Stimulated activated CD4-positive, alpha-beta T cell treated with anti-CD3 and anti-CD28 coated beads, Interleukin-12 subunit alpha, Interleukin-12 subunit beta, amount 100 ng/mL, for 48 hours (primary cell): Measurements from ENCODE around the gene RHOT1.
A peak's percentile ranks its signal among the peaks of the same experiment; 100 is the strongest.
"Not testable (repeated sequence)": the region's sequence is repeated elsewhere in the genome, so short reads cannot be mapped to it uniquely, and the experiment has no call there.

ENCODE experiments used
- DNase-seq, 3 donors: peaks; one replicate each; pipeline ENCODE4 v3.0.0-alpha.2; 2020; ENCODE audit warnings: low read depth in 2 of 3, low spot score in 1 of 3

Gene RHOT1

DNA sequence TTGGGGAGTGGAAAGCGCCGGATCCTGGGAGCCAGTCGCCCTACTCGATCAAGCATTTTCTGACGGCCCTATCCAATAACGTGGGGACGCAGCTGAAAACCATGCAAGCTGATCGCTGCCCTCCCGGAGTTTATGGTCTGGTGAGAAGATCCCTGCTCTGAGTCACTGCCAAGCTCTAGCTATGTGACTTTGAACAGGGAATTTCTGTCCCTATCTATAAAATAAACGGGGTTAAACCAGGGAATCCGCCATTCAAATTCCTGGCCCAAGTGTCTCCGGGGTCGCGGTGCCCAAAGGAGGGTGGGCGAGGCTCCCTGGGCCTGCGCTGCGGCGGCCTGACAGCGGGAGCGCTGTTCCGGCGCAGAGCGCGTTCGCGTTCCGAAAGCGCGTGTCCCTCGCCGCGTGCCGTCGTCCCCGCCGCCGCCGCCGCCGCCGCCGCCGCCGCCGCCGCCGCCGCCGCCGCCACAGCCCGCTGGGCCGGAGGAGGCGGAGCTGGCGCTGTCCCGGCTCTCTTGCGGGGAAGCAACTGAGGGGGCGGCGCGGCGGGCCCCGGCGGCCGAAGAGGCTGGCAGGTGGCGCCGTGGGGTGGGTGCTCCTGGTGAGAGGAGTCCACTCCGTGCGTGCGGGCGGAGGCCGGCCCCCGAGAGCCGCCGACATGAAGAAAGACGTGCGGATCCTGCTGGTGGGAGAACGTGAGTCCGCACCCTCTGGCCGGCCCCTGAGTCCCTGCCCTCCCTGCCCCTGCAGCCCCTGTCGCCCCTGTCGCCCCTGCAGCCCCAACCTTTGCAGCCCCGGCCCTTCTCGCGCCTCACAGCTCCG, at the start of gene RHOT1:
RHOT1 (plus strand) TSS at position 465 of the 819 bp plus-strand sequence; CDS start at position 656, 191 bp downstream.
- peak; percentile 42 to 68 (median 60) for DNase-seq

DNA sequence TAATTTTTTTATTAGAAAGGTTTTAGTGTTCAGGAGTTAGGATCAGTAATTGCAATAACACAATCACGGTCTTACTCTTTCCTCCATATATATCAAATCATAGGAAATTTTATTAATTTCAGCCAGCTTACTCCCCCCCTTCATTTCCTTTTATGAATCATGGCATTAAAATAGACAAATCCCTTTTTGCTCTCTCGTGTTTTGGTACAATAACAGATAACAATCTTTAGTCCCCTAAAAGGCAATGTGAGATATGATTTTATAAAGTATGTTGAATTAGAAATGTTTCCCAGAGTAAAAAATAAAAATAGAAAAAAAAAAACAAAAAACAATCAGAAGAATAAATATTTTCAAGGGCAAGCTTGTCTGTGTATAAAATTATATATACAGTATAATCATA, 42.6 kb upstream of the RHOT1 start:
- DNase-seq, result no peak

DNA sequence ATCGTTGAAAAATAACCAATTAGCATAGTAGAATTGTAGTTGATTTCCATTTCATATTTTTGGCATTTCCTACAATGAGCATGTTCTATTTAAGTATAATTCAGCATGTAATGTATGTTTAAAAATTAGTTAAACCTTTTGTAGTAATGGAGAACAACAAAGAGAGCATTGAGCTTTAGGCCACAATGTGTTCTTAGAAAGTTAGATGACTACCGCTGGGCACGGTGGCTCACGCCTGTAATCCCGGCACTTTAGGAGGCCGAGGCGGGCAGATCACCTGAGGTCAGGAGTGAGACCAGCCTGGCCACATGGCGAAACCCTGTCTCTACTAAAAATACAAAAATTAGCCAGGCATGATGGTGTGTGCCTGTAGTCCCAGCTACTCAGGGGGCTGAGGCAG, 42.0 kb upstream of the RHOT1 start:
- DNase-seq, result not testable (repeated sequence)

DNA sequence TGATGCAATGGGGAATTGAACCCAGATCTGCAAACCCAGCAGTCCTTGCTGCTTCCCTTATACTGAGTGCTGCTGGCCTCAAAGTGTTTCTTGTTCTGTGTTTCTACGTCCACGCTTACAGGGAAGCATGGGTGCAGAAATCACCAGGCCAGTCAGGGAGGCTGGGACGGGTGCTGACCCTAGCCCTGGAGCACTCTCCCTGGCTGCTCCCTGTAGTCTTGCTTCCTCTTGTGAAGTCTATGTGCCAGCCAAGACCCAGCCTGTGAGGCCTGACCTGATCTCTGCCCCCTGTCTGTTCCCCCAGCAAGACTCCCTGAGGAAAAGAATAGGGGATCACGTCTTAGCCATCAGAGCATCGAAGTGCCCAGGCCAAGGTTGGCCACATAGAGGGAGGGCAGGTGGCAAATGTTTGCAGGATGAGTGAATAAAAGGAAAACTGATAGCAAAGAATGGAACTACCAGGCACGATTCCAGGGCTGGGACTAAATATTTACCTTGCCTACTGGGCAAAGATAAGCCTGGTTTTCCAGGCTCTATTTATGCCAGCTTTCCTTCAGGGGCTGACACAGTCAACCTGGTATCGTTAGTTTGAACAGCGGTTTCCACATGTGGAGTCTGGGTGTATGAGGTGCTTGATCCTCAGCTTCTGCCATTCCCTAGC, 41.2 kb upstream of the RHOT1 start:
- DNase-seq, result no peak

DNA sequence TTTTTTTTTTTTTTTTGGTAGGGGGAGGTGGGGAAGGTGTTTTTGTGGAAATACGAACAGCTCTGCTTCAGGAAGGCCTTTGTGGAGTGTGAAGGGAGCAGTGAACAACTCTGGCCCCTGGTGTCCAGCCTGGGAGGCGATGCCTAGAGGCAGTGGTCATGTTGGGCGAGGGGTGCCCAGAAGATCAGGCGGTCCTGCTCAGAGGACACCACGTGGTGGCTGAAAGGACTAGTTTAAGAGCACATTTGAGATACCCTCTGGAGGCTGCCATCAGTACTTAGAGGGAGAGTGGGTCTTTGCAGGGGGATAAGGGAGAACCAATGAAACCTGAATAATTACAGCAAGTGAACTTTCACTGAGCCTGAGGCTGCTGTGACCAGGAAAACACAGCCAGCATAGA, 40.1 kb upstream of the RHOT1 start:
- no peak for DNase-seq

DNA sequence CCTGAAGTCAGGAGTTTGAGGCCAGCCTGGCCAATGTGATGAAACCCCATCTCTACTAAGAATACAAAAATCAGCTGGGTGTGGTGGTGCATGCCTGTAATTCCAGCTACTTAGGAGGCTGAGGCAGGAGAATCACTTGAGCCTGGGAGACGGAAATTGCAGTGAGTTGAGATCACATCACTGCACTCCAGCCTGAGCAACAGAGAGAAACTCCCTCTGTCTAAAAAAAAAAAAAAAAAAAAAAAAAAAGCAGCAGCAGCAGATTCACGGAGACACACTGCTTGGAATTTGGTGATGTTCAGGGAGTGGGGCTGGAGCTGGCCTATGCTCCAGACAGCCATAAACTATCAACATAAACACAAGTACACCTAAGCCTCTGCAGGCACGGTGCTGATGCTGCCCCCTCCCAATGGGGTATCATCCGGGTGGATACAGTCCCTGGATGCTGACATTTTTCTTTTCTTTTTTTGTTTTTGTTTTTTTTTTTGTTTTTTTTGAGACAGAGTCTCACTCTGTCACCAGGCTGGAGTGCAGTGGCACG, 39.6 kb upstream of the RHOT1 start:
- no peak for DNase-seq

DNA sequence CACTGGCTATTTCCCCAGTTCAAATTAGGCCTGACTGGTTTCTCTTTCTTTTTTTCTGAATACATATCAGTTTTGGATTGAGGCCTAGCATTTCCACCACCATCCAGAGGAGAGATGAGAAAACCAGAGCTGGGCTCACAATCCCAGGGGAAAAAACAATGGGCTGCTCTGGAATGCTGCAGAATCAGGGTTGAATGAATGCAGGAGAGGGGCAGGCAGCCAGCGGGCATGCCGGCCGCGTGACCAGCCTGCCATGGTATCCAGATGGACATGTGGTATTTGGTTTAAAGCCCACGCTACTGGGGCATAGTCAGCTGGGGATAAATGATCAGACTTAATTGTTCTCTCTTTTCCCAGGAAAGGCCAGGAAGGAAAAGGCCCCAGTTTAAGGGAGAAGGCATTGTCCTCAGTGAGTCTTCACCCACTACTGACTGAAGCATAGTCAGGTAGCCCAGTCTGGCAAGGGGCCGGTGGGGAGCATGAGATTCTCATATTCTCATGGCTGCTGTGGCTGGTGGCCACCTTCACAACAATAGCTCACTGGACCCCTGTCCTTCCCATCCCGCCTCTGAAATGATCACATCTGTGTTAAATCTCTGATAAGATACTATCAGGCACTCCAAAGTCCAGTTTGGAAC, 38.7 kb upstream of the RHOT1 start:
- no peak for DNase-seq

DNA sequence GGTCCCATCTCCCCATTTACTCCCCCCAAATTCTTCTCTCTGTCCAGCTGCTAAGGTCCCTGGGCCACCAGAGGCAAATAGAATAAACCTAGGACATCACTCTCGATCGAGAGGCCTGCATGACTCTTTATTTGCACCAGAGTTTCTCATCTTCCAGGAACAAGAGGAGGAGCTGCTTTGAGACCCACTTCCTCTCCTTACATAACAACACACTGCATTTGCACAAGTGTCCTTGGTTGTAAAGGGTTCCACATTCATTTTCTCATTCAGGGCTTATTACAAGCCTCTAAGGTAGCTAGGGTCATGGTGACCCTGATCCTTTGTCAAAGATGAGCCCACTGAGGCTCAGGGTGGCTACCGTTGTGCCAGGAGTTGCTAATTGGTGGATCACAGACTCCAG, 38.1 kb upstream of the RHOT1 start:
- no peak for DNase-seq

DNA sequence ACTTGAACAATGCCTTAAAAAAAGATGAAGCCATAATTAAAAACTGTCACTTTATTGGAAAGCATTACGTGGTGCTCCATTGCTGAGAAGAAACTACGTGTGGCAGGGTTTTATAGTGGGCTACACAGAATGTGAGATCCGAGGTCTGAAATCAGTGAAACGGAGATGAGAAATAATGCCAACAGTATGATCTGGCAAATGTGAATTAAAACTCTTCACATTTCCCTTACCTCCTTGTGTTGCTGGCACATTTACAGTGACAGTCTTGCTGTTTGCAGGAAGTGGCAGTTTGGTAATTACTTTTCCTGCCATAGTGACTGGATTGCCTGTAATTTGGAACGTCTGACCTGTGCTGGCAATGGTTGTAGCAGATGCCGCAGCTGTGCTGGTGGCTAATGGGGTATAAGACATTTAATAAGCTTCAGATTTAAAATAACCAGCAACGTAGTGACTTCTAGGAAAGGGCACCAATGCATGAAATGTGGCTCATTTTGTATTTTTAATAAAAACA, 35.8 kb upstream of the RHOT1 start:
- not testable (repeated sequence) for DNase-seq

DNA sequence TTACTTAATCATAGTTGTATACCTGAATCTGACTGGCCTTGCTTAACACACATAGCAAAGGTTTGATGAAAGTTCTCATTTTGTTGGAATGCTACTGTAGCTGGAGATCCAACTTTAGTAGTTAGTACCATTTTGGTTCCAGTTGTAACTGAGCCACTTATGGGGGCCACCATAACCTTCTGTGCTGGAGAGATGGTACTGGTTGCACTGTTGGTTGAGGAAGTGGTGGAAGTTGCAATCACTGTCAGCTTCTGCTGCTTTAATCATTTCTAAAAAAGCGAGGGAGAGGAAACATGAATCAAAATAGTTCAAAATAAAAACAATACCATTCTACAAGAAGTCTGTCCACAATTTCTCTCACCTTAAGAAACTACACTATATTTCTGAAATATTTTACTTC, 35.1 kb upstream of the RHOT1 start:
- not testable (repeated sequence) for DNase-seq

DNA sequence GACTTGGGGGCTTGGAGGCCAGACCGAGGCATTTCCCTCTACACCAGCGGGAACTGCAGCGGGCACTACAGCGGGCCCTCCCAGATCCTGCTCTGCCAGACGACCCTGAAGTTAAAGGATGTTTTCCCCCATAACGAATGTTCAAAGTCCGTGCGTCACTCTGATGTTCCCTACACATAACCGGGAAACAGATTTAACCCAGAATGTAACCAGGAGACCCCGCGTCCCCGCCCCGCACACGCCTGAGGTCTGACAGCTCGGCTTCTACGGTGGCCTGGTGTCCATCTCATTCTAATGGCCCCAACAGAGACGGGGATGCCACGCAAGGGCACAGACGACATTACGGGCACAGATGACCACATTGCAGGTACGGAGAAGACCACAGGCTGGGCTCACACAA, 31.7 kb upstream of the RHOT1 start:
- no peak for DNase-seq

DNA sequence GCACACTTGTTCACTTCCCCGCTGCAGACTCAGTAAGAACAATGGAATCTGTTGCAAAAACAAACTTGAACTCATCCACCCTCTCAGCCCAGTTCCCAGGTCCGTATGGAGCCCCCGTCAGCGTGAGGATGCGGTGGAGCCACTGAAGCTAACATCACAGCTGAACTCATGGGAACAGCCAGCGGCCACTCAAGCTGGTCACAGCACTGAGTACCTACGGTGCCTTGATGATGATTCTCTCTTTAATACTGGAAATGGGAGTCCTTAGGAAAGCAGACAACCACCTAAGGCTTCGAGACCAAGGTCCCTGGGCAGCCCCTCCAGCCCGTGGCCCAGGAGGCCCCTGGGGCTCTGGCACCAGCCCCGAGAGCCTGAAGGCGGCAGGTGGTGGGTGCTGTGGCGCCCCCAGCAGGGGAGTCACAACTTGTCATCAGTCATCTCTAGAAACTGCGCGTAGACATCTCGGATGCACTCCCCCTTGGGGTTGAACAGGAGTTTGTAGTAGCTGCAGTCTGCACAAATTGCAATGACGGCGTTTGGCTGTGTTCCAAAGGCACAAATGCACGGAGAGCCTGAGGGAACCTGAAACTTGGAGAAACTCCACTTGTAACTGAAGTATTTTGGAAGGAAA, 31.0 kb upstream of the RHOT1 start:
- peak in 2 of 3 donors; percentile 14 to 25 for DNase-seq

DNA sequence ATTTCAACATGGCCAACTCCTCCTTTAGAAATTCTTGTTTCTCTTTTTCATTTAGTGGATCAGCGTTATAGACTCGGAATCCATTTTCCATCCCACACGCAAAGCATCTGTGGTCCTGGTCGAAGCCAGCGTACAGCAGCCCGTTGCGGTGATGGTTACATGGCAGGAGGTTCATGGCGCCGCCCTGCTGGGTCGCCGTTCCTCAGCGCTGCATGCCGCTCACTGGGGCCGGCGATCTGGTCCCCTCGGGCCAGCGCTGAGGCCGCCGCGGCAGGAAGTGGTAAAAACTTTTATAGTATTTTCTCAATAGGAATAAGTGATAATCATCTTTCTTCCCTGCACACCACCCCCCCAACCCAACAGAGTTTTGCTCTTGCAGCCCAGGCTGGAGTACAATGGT, 29.9 kb upstream of the RHOT1 start:
- no peak for DNase-seq

DNA sequence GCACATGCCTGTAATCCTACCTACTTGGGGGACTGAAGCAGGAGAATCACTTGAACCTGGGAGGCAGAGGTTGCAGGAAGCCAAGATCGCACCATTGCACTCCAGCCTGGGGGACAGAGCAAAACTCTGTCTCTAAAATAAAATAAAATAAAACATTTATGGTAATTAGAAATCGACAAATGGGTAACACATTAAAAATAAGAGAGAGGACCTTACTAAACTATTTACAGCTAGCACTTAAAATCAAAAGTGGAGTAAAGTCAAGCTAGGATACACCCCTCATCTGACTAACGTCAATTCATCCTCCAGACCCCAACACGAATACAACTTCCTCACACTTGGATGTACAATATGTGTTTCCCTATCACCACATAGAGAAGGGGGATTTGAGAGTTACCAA, 27.8 kb upstream of the RHOT1 start:
- DNase-seq, result no peak

DNA sequence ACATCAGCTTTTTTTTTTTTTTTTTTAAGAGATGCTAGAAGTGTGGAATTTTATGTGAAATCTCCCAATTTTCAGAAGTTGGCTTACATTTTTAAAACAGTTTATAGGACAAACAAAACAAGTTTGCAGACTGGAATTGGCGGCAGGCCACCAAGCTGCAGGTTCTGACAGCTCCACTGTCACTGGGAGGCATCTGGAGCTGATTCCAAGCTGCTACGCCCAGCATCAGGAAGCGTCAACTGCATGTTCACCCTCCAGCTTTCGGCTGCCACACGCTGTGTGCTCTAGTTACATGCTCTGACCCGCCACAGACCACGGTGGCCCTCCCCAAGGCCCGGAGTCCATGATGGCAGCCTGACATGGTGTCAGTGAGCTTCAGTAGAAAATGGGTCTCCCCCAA, 26.8 kb upstream of the RHOT1 start:
- DNase-seq, result not testable (repeated sequence)

DNA sequence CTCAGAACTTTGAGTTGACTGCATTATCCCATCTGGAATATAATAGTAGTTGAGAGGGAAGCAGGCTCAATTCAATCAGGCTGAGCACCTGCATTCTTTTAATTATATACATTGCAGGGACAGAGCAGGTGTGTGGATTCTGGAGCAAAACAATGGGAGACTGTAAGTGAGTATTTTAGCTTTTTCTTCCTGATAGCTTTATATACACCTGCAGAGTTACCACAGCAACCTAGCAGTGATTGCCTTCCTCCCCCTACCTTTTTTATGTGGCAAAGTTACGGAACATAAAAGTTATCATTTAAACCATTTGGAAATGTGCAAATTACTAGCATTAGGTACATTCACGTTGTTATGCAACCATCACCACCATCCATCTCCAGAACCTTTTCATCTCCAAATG, 25.4 kb upstream of the RHOT1 start:
- DNase-seq, result no peak

DNA sequence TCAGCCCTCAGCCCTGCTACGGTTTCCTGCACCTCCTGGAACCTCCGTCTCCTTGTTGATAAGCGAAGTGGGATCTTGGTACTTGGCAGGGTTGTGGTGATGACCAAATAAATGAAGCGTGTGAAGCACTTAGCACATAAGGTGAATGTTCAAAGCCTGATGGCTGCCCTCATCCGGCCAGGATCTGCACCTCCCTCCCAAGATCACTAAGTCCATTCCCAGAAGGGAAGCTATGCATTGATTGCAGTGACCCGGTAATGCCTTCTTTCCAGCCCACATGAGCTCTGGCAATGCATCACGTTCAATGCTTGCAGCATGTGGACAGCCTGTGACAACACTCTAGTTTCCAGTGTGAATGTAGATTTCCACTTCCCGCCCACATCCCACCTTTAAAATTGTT, 24.9 kb upstream of the RHOT1 start:
- no peak for DNase-seq

DNA sequence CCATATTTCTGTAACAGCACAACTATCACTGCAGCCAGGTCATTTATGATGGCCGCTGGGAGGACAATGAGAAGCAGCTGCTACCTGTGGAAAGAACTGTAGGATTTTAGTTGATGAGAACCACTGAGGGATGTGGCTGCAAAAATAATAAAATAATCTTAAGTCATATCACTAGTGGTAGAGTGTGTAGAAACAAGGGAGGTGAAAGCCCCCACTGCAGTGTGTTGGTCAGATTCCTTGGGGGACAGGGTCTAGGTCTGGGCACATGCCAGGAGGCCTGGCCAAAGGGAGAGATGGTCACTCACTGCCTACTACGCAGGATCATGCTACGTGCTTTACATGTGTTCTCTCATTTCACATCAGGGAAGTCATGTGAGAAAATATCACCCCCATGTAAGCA, 24.2 kb upstream of the RHOT1 start:
- DNase-seq, result not testable (repeated sequence)

DNA sequence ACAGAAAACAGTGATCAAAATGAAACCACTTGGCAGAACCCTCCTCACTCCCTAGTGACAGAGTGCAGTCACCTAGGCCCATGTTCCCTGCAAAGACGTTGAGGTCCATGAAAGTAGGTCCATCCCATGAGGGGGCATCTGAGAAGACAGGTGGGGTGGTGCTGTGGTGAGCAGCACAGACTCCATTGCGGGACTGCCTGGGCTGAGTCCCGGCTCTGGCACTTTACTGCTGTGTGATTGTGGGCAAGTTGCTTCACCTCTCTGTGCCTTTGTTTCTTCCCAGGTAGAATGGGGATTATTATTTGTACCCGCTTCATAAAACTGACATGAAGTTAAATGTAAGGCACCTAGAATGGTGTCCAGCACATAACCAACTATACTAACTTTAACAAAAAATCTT, 23.5 kb upstream of the RHOT1 start:
- no peak for DNase-seq

DNA sequence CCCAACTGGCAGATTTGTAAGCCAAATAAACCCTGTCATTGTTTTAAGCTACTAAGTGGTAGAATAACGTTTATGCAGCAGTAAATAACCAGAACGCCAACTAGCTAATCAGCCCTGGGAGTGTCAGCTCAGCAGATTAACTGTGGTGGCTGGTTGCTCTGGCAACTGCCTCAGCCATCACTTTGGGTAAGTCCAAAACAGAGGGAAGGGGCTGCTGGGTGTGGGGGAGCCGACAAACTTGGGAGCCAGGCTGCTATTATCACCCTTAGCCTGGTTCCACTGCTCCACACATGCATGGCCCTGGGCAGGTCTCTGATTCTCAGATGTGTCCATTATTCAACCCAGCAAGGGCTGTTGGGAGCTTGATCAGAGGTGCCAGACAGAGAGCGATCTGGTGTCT, 22.2 kb upstream of the RHOT1 start:
- DNase-seq, result no peak

DNA sequence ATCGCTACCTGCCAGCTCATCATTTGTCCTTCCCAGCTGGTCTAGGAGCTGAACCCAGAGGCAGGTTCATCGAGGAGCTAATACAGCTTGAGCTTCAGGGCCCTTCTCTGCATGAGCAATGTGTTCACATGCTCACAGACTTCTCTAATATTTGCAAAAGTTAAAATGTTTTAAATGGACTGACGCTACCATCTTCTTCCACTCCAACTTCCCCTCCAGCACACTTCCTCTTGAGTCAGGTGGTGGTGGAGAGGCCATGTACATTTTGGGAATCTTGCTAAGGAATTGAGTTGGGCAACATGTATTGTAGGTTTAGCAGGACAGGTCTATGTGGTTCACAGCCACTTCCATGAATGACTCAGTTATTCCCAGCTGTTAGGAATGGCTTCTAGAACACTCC, 21.6 kb upstream of the RHOT1 start:
- DNase-seq, result no peak
